Endodermal cell (in vitro differentiated cells): ENCODE measurements around the gene ITGA2B. TPM values are rescaled to one million over a fixed set of nuclear protein-coding genes. Genes with fewer than 3 reads are reported as not detected.
A peak's percentile ranks its signal among the peaks of the same experiment; 100 is the strongest.
"Not testable (repeated sequence)": the region's sequence is repeated elsewhere in the genome, so short reads cannot be mapped to it uniquely, and the experiment has no call there.

ENCODE experiments used
- DNase-seq: peaks from one replicate; pipeline ENCODE4 v3.0.0-alpha.2; 2017
- H3K27ac ChIP-seq: 2 replicates; pipeline ENCODE4 v1.5.1; 2013; ENCODE audit warnings: mild to moderate bottlenecking, low read depth, low read length, moderate library complexity
- H3K27me3 ChIP-seq: 2 replicates; pipeline ENCODE4 v1.6.1; 2013; ENCODE audit warnings: mild to moderate bottlenecking, low read length, moderate library complexity; ENCODE audit not compliant: insufficient read depth, control insufficient read depth, poor library complexity, severe bottlenecking
- H3K36me3 ChIP-seq: 2 replicates; pipeline ENCODE4 v1.7.0; 2013; ENCODE audit warnings: mild to moderate bottlenecking, low read length, moderate library complexity; ENCODE audit not compliant: control insufficient read depth, insufficient read depth
- H3K4me1 ChIP-seq: one replicate; pipeline ENCODE4 v1.7.0; 2013; ENCODE audit warnings: low read length; ENCODE audit not compliant: control insufficient read depth, insufficient read depth
- H3K4me3 ChIP-seq: 2 replicates; pipeline ENCODE4 v1.5.1; 2013; ENCODE audit warnings: mild to moderate bottlenecking, low read length, moderate library complexity
- H3K9ac ChIP-seq: 2 replicates; pipeline ENCODE4 v1.6.1; 2013; ENCODE audit warnings: mild to moderate bottlenecking, low read length, moderate library complexity; ENCODE audit not compliant: poor library complexity, severe bottlenecking; ENCODE audit errors: extremely low read depth
- H3K9me3 ChIP-seq: 2 replicates; pipeline ENCODE4 v1.6.1; 2013; ENCODE audit warnings: mild to moderate bottlenecking, low read length, moderate library complexity; ENCODE audit not compliant: control insufficient read depth
- H3K27ac Mint-ChIP-seq: 2 replicates; pipeline ENCODE4 v1.8.0; 2020; ENCODE audit warnings: mixed read lengths
- H3K27me3 Mint-ChIP-seq: 2 replicates; pipeline ENCODE4 v1.8.0; 2021; ENCODE audit warnings: mild to moderate bottlenecking, mixed read lengths; ENCODE audit not compliant: insufficient read depth
- H3K36me3 Mint-ChIP-seq: 2 replicates; pipeline ENCODE4 v1.8.0; 2020; ENCODE audit warnings: low read depth, mixed read lengths
- H3K4me1 Mint-ChIP-seq: 2 replicates; pipeline ENCODE4 v1.8.0; 2020; ENCODE audit warnings: mixed read lengths
- H3K4me3 Mint-ChIP-seq: 2 replicates; pipeline ENCODE4 v1.8.0; 2020; ENCODE audit warnings: mild to moderate bottlenecking, moderate library complexity, mixed read lengths
- H3K9me3 Mint-ChIP-seq: 2 replicates; pipeline ENCODE4 v1.8.0; 2020; ENCODE audit warnings: mild to moderate bottlenecking, mixed read lengths
- CTCF ChIP-seq: fragments of 200-600 bp; sonication (generic); conservative IDR thresholded peaks from 2 replicates; pipeline ENCODE4 v1.5.0; 2021; ENCODE audit warnings: antibody characterized with exemption, mild to moderate bottlenecking
- WGBS, 2 experiments: methylation state at CpG; one replicate each; pipeline versions ENCODE4 v1.1.5 to v1.1.7; 2013; ENCODE audit warnings: missing lambda C conversion rate in 2 of 2, mixed read lengths in 1 of 2; ENCODE audit not compliant: insufficient coverage in 1 of 2, insufficient read length in 1 of 2; 5-methylcytosine and 5-hydroxymethylcytosine counted together
- total RNA-seq, 2 donors: library from RNA; stranded (reverse); fragmentation: NEBNext Ultra II Directional in 1 of 2; extraction: Animal tissue kit (Norgen Biotek cat#: 25700) in 1 of 2; gene quantifications; 2 replicates in 1 of 2; 3 replicates in 1 of 2; pipeline ENCODE4 v1.2.1, GENCODE V29; 2021

Gene ITGA2B
- total RNA-seq, 2 donors from 2014 or later = 5.2 to 8.5 TPM

GRCh38 chr17:44396946-44397345 lies 7.5 kb upstream of the ITGA2B start:
- WGBS, 2 experiments = 84 to 94% methylated on average over 5 of the region's 5 CpGs
- H3K4me1 Mint-ChIP-seq = no peaks in the 10 kb centered on the region
- no peak overlapping the region for H3K27ac Mint-ChIP-seq

GRCh38 chr17:44394833-44395232 lies 5.4 kb upstream of the ITGA2B start:
- no peak for TF ChIP-seq CTCF
- H3K27me3 ChIP-seq = no peaks in the 10 kb centered on the region
- no peaks in the 10 kb centered on the region for H3K9me3 ChIP-seq
- no peaks in the 10 kb centered on the region for H3K4me1 ChIP-seq
- Mint-ChIP-seq H3K4me1 (no peaks in the 10 kb centered on the region), H3K9me3 (no peaks in the 10 kb centered on the region), H3K27me3 (no peaks in the 10 kb centered on the region), H3K36me3 (peaks cover 26% of the 10 kb centered on the region), H3K4me3 (no peak overlapping the region), H3K27ac (no peak overlapping the region)
- no peak for DNase-seq
- no peak overlapping the region for H3K4me3 ChIP-seq
- H3K36me3 ChIP-seq = peaks cover 48% of the 10 kb centered on the region
- no peak overlapping the region for H3K27ac ChIP-seq
- 95% methylated on average over 2 of the region's 2 CpGs; no CpG with 5 or more reads in 1 of the 2 experiments for WGBS, 2 experiments
- no peak overlapping the region for H3K9ac ChIP-seq

More at GRCh38 chr17:44396946-44397345, 7.5 kb upstream of the ITGA2B start:
- TF ChIP-seq CTCF = no peak
- Histone ChIP-seq H3K9ac (no peak overlapping the region), H3K9me3 (no peaks in the 10 kb centered on the region), H3K27me3 (no peaks in the 10 kb centered on the region), H3K4me1 (no peaks in the 10 kb centered on the region), H3K4me3 (no peak overlapping the region), H3K36me3 (peaks cover 66% of the 10 kb centered on the region), H3K27ac (no peak overlapping the region)
- Mint-ChIP-seq H3K9me3 (no peaks in the 10 kb centered on the region), H3K36me3 (peaks cover 34% of the 10 kb centered on the region), H3K27me3 (no peaks in the 10 kb centered on the region), H3K4me3 (no peak overlapping the region)
- no peak for DNase-seq

- H3K4me1 ChIP-seq, H3K4me3 Mint-ChIP-seq, H3K4me1 Mint-ChIP-seq, H3K9ac ChIP-seq, H3K27ac ChIP-seq, H3K27me3 Mint-ChIP-seq, H3K4me3 ChIP-seq, H3K27me3 ChIP-seq, H3K9me3 ChIP-seq, H3K9me3 Mint-ChIP-seq: not testable (repeated sequence)
- WGBS, 2 experiments = 90 to 98% methylated on average over 8 to 9 of the region's 9 CpGs
- peak overlapping the region; percentile 75 for H3K27ac Mint-ChIP-seq
- H3K36me3 Mint-ChIP-seq = peaks cover 19% of the 10 kb centered on the region
- TF ChIP-seq CTCF = peak; percentile 3
- DNase-seq = peak; percentile 59
- H3K36me3 ChIP-seq = peaks cover 41% of the 10 kb centered on the region
Measured at GRCh38 chr17:44394112-44394511, 4.7 kb upstream of the ITGA2B start.
